ENCODE measurements around the gene THADA. TPM values are rescaled to one million over a fixed set of nuclear protein-coding genes. Genes with fewer than 3 reads are reported as not detected.

THADA gene
- total RNA-seq, 2 experiments from 2014 or later, result 31.2 to 32.3 TPM

GRCh38 chr2:43531251-43531650, 64.6 kb downstream of the THADA start:
- H3K4me2 ChIP-seq (ENCODE audit: low read length), result no peak overlapping the region
- H2AFZ ChIP-seq (ENCODE audit: low read length), result no peak overlapping the region
- TF ChIP-seq CTCF (conservative IDR thresholded peaks at IDR 0.05; ENCODE audit: low read length) (no peak), EZH2phosphoT487 (IDR thresholded peaks at IDR 0.05; ENCODE audit: borderline replicate concordance, low read depth, low read length) (no peak)
- H3K79me2 ChIP-seq (ENCODE audit: insufficient read depth, low read depth, low read length), result no peaks in the 10 kb centered on the region
- intact Hi-C loops (cut with micrococcal nuclease; ENCODE audit: unreplicated experiment), result no loop called here
- H3K27ac ChIP-seq (ENCODE audit: low read depth, low read length, poor library complexity, severe bottlenecking), result no peak overlapping the region
- no peak for DNase-seq (ENCODE audit: low spot score)
- ChIA-PET CTCF (ENCODE audit: unreplicated experiment) (no interaction called here), POLR2A (interaction anchor here (0.6 kb wide), 1 partner anchor 10 kb away, joined by 4 read pairs; no protein-coding TSS in a partner anchor)
- peaks cover 28% of the 10 kb centered on the region for H3K36me3 ChIP-seq (ENCODE audit: insufficient read depth, low read length)
- no TSS peak for BruUV-seq (replicated peaks)
- H3K4me3 ChIP-seq (ENCODE audit: low read depth, low read length, poor library complexity, severe bottlenecking), result no peak overlapping the region
- no peaks in the 10 kb centered on the region for H4K20me1 ChIP-seq (ENCODE audit: insufficient read depth, low read length)
- H3K9me3 ChIP-seq (ENCODE audit: low read length), result no peaks in the 10 kb centered on the region
- H3K4me1 ChIP-seq (ENCODE audit: insufficient read depth, low read length, poor library complexity, severe bottlenecking), result no peaks in the 10 kb centered on the region
- H3K9me2 ChIP-seq (ENCODE audit: insufficient read depth, low read length), result no peaks in the 10 kb centered on the region

GRCh38 chr2:43526994-43527393, 68.8 kb downstream of the THADA start:
- Histone ChIP-seq H3K4me1 (ENCODE audit: insufficient read depth, low read length, poor library complexity, severe bottlenecking) (no peaks in the 10 kb centered on the region), H3K9me3 (ENCODE audit: low read length) (no peaks in the 10 kb centered on the region), H3K36me3 (ENCODE audit: insufficient read depth, low read length) (peaks cover 35% of the 10 kb centered on the region), H4K20me1 (ENCODE audit: insufficient read depth, low read length) (no peaks in the 10 kb centered on the region), H2AFZ (ENCODE audit: low read length) (no peak overlapping the region), H3K4me2 (ENCODE audit: low read length) (no peak overlapping the region), H3K79me2 (ENCODE audit: insufficient read depth, low read depth, low read length) (no peaks in the 10 kb centered on the region), H3K9me2 (ENCODE audit: insufficient read depth, low read length) (0 out of 2 replicates have a peak, but pooled peaks cover 6% of the 10 kb centered on the region), H3K27ac (ENCODE audit: low read depth, low read length, poor library complexity, severe bottlenecking) (no peak overlapping the region), H3K4me3 (ENCODE audit: low read depth, low read length, poor library complexity, severe bottlenecking) (no peak overlapping the region)
- TF ChIP-seq CTCF (conservative IDR thresholded peaks at IDR 0.05; ENCODE audit: low read length) (no peak), EZH2phosphoT487 (IDR thresholded peaks at IDR 0.05; ENCODE audit: borderline replicate concordance, low read depth, low read length) (no peak)
- intact Hi-C loops (cut with micrococcal nuclease; ENCODE audit: unreplicated experiment), result no loop called here
- no TSS peak for BruUV-seq (replicated peaks)
- ChIA-PET POLR2A (interaction anchor here (0.6 kb wide), 1 partner anchor 324 kb away, joined by 3 read pairs; no protein-coding TSS in a partner anchor), CTCF (ENCODE audit: unreplicated experiment) (no interaction called here)
- no peak for DNase-seq (ENCODE audit: low spot score)

GRCh38 chr2:43525506-43525905, 70.3 kb downstream of the THADA start:
- Histone ChIP-seq H3K4me1 (ENCODE audit: insufficient read depth, low read length, poor library complexity, severe bottlenecking) (no peaks in the 10 kb centered on the region), H3K9me2 (ENCODE audit: insufficient read depth, low read length) (0 out of 2 replicates have a peak, but pooled peaks cover 6% of the 10 kb centered on the region), H4K20me1 (ENCODE audit: insufficient read depth, low read length) (no peaks in the 10 kb centered on the region), H3K79me2 (ENCODE audit: insufficient read depth, low read depth, low read length) (no peaks in the 10 kb centered on the region), H2AFZ (ENCODE audit: low read length) (no peak overlapping the region), H3K9me3 (ENCODE audit: low read length) (no peaks in the 10 kb centered on the region), H3K4me3 (ENCODE audit: low read depth, low read length, poor library complexity, severe bottlenecking) (no peak overlapping the region), H3K27ac (ENCODE audit: low read depth, low read length, poor library complexity, severe bottlenecking) (no peak overlapping the region), H3K36me3 (ENCODE audit: insufficient read depth, low read length) (peaks cover 35% of the 10 kb centered on the region), H3K4me2 (ENCODE audit: low read length) (no peak overlapping the region)
- POLR2A ChIA-PET, result no interaction called here
- intact Hi-C loops (cut with micrococcal nuclease; ENCODE audit: unreplicated experiment), result no loop called here
- no peak for DNase-seq (ENCODE audit: low spot score)
- no peak for TF ChIP-seq CTCF (conservative IDR thresholded peaks at IDR 0.05; ENCODE audit: low read length)
- no peak for TF ChIP-seq EZH2phosphoT487 (IDR thresholded peaks at IDR 0.05; ENCODE audit: borderline replicate concordance, low read depth, low read length)
- no TSS peak for BruUV-seq (replicated peaks)
- CTCF ChIA-PET (ENCODE audit: unreplicated experiment), result no interaction called here

Data from OCI-LY7 (cell line).